T follicular helper cell (primary cell): Measurements from ENCODE around the gene LNP1.
A peak's percentile ranks its signal among the peaks of the same experiment; 100 is the strongest.

Source experiments
- DNase-seq: peaks from one replicate; pipeline ENCODE4 v3.0.0-alpha.2; 2020; ENCODE audit warnings: low read depth

Gene LNP1

DNA sequence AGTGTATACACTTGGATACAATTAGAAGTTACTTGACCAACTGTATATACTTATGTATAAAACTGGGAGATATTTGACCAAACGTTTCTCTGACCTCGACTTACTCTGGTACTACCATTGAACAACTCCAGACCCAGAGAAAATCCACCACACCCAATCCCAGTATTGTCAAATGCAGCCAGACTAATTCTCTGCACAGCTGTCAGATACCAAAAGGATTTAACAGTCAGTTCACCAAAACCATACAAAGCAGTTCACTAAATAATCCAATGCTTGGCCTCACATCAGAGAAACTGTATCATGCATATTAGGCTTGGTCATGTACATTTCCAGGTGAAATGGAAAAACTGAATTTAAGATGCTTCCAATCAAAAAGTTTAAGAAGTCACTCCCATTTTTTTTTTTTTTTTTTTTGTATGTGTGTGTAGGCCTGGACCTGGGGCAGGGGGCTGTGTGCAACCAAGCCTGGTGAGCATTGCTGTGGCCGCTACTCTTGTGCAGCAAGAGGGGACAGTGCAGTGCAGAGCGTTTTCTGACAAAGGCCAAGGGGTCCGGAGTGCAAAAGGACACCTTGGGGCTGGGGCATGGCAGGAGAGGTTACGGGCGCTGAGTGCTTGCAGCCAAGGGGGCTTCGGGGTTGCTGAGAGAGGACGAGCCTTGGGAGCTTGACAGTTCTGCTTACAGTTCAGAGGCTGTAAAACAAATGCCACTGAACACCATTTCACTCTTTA lies 1.8 kb upstream of the LNP1 start:
- no peak for DNase-seq

- peak; percentile 11 for DNase-seq
Observed at GRCh38 chr3:100400419-100400779, 940 bp upstream of the LNP1 start.

DNA sequence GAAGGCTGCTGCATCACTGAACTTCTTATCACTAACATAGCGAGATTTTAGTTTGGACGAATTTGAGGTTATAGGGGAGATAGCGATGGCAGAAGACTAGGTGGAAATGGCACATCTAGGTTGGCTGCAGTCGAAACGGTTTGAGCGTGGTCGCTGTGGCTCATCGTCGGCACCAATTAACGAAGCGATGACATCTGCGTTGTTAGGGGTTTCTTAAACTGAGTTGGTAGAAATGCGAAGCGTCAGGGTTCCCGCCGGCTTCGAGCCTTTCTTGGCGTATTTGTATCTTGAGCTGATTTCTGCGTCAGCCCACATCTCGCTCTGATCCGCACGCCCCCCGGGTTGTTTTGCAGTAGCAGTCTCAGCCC lies 319 bp downstream of the LNP1 start:
- peak; percentile 34 for DNase-seq

GRCh38 chr3:100402256-100402655 lies 917 bp downstream of the LNP1 start:
- DNase-seq: no peak

GRCh38 chr3:100402891-100403290 lies 1.6 kb downstream of the LNP1 start:
- DNase-seq: no peak

DNA sequence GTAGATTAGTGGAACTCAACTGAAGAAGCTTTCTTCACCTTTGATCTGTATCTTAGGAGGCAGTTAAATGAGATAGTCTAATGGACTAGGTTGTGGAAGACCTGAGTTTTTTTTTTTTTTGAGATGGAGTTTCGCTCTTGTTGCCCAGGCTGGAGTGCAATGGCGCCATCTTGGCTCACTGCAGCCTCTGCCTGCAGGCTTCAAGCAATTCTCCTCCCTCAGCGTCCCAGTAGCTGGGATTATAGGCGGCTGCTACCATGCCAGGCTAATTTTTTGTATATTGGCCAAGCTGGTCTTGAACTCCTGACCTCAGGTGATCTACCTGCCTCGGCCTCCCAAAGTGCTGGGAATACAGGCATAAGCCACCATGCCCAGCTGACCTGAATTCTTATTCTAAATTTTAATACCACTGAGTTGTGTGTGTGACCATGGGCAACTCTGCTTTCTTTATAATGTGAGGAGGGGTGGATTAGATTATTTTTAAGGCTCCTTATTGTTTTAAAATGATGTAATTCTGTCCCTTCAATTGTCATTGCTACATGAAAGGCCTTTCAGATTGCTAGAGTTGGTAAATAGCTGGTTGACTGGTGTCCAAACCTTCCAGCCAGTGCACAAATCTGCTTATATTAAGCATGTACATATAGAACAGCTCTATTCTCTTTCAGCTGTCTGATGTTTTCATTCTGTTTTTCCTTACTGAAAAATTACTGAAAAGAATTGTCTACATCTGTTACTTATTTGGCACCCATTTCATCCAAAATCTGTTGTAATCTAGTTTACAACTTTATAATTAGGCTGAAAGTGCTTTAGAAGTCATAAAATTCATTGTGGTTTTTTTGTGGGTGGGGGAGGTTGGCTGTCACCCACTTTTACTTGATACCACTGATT lies 2.3 kb downstream of the LNP1 start:
- DNase-seq: no peak

GRCh38 chr3:100404250-100404548 lies 2.9 kb downstream of the LNP1 start:
- DNase-seq: no peak

DNA sequence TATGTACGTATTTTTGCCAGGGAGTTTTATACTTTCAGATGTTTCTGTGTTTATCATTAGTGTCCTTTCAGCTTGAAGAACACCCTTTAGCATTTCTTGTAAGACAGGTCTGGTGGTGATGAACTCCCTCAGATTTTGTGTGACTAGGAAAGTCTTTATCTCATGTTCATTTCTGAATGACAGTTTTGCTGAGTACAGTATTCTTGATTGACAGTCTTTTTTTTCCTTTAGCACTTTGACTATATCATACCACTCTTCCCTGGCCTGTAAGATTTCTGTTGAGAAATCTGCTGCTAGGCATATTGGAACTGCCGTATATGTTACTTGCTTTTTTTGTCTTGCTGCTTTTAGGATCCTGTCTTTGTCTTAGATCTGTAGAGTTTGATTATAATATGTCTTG lies 5.8 kb downstream of the LNP1 start:
- no peak for DNase-seq

DNA sequence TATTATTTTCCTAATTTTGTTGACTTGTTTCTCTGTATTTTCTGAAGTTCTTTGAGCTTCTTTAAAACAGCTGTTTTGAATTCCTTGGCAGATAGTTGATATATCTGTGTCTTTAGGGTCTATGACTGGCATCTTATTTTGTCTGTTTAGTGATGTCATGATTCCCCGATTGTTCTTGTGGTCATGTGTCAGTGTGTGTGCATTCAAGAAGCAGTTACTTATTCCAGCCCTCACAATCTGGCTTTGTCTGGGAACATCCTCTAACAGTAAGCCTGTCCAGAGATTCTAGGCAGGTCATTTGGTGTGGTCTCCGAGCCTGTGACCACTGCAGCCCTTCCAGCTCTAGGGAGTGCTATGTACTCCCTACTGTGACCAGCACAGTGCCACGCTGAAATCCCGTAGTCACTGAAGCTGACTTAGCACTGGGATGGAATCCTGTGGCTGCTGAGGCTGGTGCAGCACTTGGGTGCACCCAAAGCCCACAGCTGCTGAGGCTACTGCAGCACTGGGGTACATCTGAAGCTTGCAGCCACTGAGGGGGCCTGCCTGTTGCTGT lies 6.7 kb downstream of the LNP1 start:
- DNase-seq: no peak

DNA sequence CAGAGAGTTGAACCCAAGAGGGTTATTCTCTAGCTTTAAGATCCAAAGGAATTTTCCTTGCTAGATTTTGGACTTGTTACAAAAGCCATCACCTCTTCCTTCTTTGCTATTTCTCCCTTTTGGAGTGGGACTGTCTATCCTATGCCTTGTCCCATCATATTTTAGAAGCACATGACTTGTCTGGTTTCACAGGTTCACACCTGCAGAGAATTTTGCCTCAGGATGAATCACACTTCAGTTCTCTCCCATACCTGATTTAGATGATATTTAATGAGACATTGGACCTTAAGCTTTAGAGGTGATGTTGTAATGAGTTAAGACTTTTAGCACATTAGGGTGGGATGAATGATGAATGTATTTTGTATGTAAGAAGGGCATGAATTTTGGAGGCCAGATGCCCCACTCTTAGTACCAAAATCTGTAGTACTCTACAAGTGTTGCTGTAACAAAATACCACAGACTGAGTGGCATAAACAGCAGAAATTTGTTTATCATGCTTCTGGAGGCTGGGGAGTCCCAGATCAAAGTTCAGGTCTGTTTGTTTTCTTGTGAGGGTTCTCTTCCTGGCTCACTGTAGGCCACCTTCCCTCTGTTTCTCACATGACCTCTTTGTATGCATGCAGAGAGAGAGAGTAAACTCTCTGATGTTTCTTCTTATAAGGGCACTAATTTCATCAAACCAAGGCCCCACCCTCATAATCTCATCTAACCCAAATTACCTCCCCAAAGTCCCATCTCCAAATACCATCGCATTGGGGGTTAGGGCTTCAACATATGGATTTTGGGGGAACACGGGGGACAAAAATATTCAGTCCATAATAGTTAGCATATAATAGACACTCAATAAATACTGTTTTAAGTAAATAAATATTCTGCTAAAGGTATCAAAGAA lies 10.0 kb downstream of the LNP1 start:
- no peak for DNase-seq

- no peak for DNase-seq
Observed at GRCh38 chr3:100412912-100413590, 11.7 kb downstream of the LNP1 start.

- DNase-seq: no peak
Observed at GRCh38 chr3:100413613-100414012, 12.3 kb downstream of the LNP1 start.

DNA sequence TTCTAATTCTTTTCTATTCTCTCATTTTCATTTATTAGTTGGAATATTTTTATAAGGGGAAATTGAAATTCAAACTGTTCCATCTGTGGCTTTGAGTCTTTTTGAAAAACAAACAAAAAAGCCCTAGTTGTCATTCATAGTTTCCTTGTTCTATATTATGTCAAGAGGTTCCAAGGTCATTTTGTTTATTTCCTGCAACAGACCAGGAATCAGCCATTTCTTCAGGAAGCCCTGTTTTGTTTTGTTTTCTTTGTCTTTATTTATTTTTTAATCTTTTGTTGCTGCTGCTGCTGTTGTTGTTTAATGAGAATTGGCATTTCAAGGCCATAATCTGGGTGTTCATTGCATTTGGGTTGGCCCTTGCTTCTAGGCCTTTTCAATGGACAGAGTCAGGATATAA lies 14.8 kb downstream of the LNP1 start:
- DNase-seq: no peak

- no peak for DNase-seq
Observed at GRCh38 chr3:100416863-100417262, 15.5 kb downstream of the LNP1 start.

DNA sequence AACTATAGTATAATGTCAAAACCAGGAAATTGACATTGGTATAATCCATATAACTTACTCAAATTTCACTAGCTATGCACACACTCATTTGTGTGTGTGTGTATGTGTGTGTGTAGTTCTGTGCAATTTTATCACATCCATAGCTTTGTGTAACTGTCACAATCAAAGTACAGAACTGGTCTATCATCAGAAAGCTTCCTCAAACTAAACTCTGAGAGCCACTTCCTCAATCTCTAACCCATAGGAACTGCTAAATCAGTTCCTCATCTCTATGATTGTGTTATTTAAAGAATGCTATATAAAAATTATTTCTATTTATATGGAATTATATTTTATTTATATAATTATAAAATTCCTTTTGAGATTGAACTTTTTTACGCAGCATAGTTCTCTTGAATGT lies 18.1 kb downstream of the LNP1 start:
- no peak for DNase-seq

DNA sequence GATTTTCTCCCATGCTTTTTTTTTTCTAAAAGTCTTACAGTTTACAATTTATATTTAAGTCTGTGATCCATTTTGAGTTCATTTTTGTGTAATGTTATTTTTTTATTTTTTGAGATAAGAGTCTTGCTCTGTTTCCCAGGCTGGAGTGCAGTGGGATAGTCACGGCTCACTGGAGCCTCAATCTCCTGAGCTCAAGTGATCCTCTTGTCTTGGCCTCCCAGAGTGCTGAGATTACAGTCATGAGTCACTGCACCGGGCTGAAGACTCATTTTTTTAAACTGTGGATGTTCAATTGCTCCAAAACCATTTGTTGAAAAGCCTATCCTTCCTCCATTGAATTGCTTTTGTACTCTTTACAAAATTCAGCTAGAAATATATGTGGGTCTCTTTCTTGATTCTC lies 19.5 kb downstream of the LNP1 start:
- DNase-seq: no peak

GRCh38 chr3:100423611-100424010 lies 22.3 kb downstream of the LNP1 start:
- no peak for DNase-seq

DNA sequence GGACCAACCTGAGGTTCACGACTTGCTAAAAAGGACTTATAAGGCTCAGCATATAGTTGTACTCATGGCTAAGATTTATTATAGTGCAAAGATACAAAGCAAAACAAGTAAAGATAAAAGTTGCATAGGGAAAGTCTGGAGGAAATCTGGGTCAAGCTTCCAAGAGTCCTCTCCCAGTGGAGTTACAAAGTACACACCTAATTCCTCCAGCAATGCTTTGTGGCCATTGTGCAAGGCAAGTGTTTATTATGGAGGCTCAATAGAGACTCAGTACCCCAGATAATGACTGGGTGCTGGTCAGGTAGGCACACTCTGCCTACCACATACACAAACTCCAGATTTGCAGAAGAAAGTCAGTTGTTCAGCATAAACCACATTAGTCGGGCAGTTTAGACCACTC lies 22.9 kb downstream of the LNP1 start:
- DNase-seq: no peak

GRCh38 chr3:100425316-100425715 lies 24.0 kb downstream of the LNP1 start:
- DNase-seq: no peak

- DNase-seq: no peak
Observed at GRCh38 chr3:100426067-100426682, 24.8 kb downstream of the LNP1 start.

- DNase-seq: no peak
Observed at GRCh38 chr3:100427699-100428098, 26.4 kb downstream of the LNP1 start.
